Adrenal gland (tissue), 12 donors: ENCODE results near the gene SUOX. TPM values are rescaled to one million over a fixed set of nuclear protein-coding genes. Genes with fewer than 3 reads are reported as not detected.
"Not testable (repeated sequence)": the region's sequence is repeated elsewhere in the genome, so short reads cannot be mapped to it uniquely, and the experiment has no call there.

Experiments used
- DNase-seq, 7 donors: peaks; one replicate each; pipeline ENCODE4 v3.0.0-alpha.2; 2019 to 2020
- H3K27ac ChIP-seq, 5 donors: fragments of 200-600 bp; sonication (generic) in 4 of 5; 1 replicate in 3 of 5; 2 replicates in 2 of 5; pipeline versions ENCODE4 v1.5.1 to v1.8.0; 2016 to 2020; ENCODE audit warnings: mild to moderate bottlenecking in 1 of 5
- H3K27me3 ChIP-seq: fragments of 200-600 bp; 2 replicates; pipeline ENCODE4 v1.8.0; 2021
- H3K36me3 ChIP-seq, 2 donors: fragments of 200-600 bp; replicated peaks in 1 of 2; 1 replicate in 1 of 2; 2 replicates in 1 of 2; pipeline versions ENCODE4 v1.5.1 to v1.8.0; 2018 to 2022
- H3K4me1 ChIP-seq, 2 donors: fragments of 200-600 bp; replicated peaks in 1 of 2; 1 replicate in 1 of 2; 2 replicates in 1 of 2; pipeline versions ENCODE4 v1.5.1 to v1.8.0; 2018 to 2021
- H3K4me3 ChIP-seq, 4 donors: fragments of 200-600 bp; sonication (generic) in 3 of 4; one replicate each; pipeline ENCODE4 v1.5.1; 2016 to 2018
- H3K9me3 ChIP-seq, 3 donors: fragments of 200-600 bp; sonication (generic) in 1 of 3; replicated peaks in 1 of 3; 1 replicate in 2 of 3; 2 replicates in 1 of 3; pipeline versions ENCODE4 v1.5.1 to v1.8.0; 2016 to 2021
- POLR2A ChIP-seq, 2 donors: fragments of 450-650 bp; IDR thresholded peaks; one replicate each; pipeline ENCODE4 v1.6.1; 2017; ENCODE audit warnings: antibody characterized with exemption in 2 of 2, mild to moderate bottlenecking in 2 of 2, moderate library complexity in 1 of 2
- WGBS, 4 donors: extraction: QIAGEN DNeasy Blood & Tissue Kit in 2 of 4; methylation state at CpG; one replicate each; pipeline versions ENCODE4 v1.1.5 to v1.1.7; 2013 to 2017; 5-methylcytosine and 5-hydroxymethylcytosine counted together
- intact Hi-C, 2 donors: fragments of 100-400 bp; cut with DNase I; formaldehyde crosslinking; loops; one replicate each; pipeline versions ENCODE4 v1.14.1 to v1.15.0; 2022 to 2023
- polyA plus RNA-seq, 3 donors: library from polyadenylated mRNA; stranded (reverse); fragments of 200-250 nt in 2 of 3; fragments of 350-450 nt in 1 of 3; fragmentation: Illumina TruSeq in 1 of 3; extraction: RNeasy Lipid Tissue Mini Kit (QIAGEN cat#74804) in 1 of 3; gene quantifications; one replicate each; pipeline ENCODE4 v1.2.3, GENCODE V29; 2013 to 2014
- total RNA-seq, 9 donors: library from RNA; depleted of rRNA in 4 of 9; stranded (reverse); fragments of >200 nt in 4 of 9; fragments of 120-200 nt in 1 of 9; fragmentation: NEBNext Ultra II Directional in 1 of 9; extraction: Animal tissue kit (Norgen Biotek cat#: 25700) in 1 of 9; gene quantifications; one replicate each; pipeline versions ENCODE4 v1.1.0 to v1.2.4, GENCODE V29; 2013 to 2023
- TF ChIP-seq, protein P1 (sequence below), 6 experiments: fragments of 450-650 bp in 4 of 6; fragments of 200-600 bp in 2 of 6; sonication (generic) in 1 of 6; IDR thresholded peaks; 1 replicate in 5 of 6; 2 replicates in 1 of 6; pipeline versions ENCODE4 v1.5.1 to v1.8.0; 2016 to 2021; ENCODE audit warnings: antibody characterized with exemption in 6 of 6, mild to moderate bottlenecking in 2 of 6, moderate library complexity in 1 of 6
- donor health status: healthy with polysubstance abuse.
- donor health status: Bipolar disorder and iron deficiency.
- donor health status: DM: yes; HTN: yes; CAD: no.
- donor health status: DM: no; HTN: no; CAD: no.
- donor health status: DM: no; HTN: no; CAD: no.
- donor health status: DM: yes; HTN: yes; CAD: no.

SUOX gene
- total and polyA plus RNA-seq, 12 donors: 27.7 to 72.6 (median 55.5) TPM

DNA sequence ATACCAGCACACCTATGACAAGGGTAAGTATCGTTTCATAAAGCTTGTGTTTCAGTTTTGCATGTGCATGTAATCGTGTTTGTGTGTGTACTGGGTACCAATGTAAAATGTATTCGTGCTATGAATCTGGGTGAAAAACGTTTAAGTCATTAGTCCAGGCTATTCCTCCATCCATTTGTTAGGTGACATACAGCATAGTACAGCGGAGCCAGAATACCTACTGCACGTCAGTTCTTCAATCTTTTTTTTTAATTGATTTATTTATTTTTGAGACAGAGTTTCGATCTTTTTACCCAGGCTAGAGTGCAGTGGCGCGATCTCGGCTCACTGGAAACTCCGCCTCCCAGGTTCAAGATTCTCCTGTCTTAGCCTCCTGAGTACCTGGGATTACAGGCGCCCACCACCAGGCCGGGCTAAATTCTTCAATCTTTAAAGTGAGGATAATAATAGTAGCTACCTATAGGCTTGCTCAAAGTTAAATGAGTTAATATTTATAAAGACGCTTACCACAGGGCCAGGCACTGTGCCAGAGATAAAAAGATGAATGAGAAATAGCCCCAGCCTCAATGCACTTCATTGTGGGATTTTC is 44.0 kb downstream of the SUOX start:
- H3K9me3 ChIP-seq: no peaks in the 10 kb centered on the region
- H3K4me3 ChIP-seq: peak overlapping the region in 1 of 4 donors; percentile 97
- H3K27me3 ChIP-seq: no peaks in the 10 kb centered on the region
- H3K27ac ChIP-seq: peak overlapping the region in 4 of 5 donors; percentile 89 to 99 (median 94)
- H3K36me3 ChIP-seq: peaks cover 0 to 39% of the 10 kb centered on the region in 2 donors
- TF ChIP-seq POLR2A (IDR thresholded peaks at IDR 0.05): no peak
- TF ChIP-seq, protein P1, sequence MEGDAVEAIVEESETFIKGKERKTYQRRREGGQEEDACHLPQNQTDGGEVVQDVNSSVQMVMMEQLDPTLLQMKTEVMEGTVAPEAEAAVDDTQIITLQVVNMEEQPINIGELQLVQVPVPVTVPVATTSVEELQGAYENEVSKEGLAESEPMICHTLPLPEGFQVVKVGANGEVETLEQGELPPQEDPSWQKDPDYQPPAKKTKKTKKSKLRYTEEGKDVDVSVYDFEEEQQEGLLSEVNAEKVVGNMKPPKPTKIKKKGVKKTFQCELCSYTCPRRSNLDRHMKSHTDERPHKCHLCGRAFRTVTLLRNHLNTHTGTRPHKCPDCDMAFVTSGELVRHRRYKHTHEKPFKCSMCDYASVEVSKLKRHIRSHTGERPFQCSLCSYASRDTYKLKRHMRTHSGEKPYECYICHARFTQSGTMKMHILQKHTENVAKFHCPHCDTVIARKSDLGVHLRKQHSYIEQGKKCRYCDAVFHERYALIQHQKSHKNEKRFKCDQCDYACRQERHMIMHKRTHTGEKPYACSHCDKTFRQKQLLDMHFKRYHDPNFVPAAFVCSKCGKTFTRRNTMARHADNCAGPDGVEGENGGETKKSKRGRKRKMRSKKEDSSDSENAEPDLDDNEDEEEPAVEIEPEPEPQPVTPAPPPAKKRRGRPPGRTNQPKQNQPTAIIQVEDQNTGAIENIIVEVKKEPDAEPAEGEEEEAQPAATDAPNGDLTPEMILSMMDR (IDR thresholded peaks at IDR 0.05): peak in 1 of 6 experiments; percentile 34
- DNase-seq: no peak
- 59 to 68% (median 65%) methylated on average over 14 of the region's 14 CpGs for WGBS, 4 donors
- H3K4me1 ChIP-seq: peaks cover 12 to 20% of the 10 kb centered on the region in 2 donors
- intact Hi-C loops: no loop called here

- intact Hi-C loops: no loop called here
- Histone ChIP-seq H3K9me3 (no peaks in the 10 kb centered on the region), H3K27ac (peak within 1 kb of the TSS; percentile 47 to 99 (median 94)), H3K36me3 (peaks cover 0 to 32% of the 10 kb centered on the region in 2 donors), H3K4me1 (peaks cover 12 to 20% of the 10 kb centered on the region in 2 donors), H3K27me3 (no peaks in the 10 kb centered on the region), H3K4me3 (peak within 1 kb of the TSS; percentile 25 to 97 (median 50))
- DNase-seq: peak; percentile 93 to 99 (median 98)
- 0 to 1% (median 0%) methylated on average over 21 to 50 of the region's 50 CpGs for WGBS, 4 donors
- TF ChIP-seq, protein P1 (IDR thresholded peaks at IDR 0.05): peak; percentile 15 to 54 (median 31)
- TF ChIP-seq POLR2A (IDR thresholded peaks at IDR 0.05): peak; percentile 95 to 97
Measured at GRCh38 chr12:56041552-56042429, 44.7 kb downstream of the SUOX start, which contains the start of gene RPS26. RPS26 (plus strand) TSS chr12:56041918; CDS start chr12:56042167, 249 bp downstream.

DNA sequence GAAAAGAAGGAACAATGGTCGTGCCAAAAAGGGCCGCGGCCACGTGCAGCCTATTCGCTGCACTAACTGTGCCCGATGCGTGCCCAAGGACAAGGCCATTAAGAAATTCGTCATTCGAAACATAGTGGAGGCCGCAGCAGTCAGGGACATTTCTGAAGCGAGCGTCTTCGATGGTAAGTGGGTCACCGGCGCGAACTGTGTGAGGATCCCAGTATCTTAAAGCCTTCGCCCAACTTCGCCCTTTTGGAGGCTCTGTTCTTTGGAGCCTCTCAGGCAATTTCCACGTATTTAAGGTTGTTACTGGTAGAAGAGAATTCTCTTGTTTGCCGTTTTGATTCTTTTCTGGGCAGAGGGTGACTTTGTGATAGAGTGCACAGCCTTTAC is 45.3 kb downstream of the SUOX start:
- H3K27ac ChIP-seq: peak overlapping the region; percentile 47 to 99 (median 94)
- H3K4me1 ChIP-seq: peaks cover 12 to 20% of the 10 kb centered on the region in 2 donors
- H3K27me3 ChIP-seq, intact Hi-C loops, H3K9me3 ChIP-seq: not testable (repeated sequence)
- DNase-seq: peak in 5 of 7 donors; percentile 46 to 68 (median 59)
- H3K36me3 ChIP-seq: peaks cover 0 to 32% of the 10 kb centered on the region in 2 donors
- peak overlapping the region; percentile 25 to 97 (median 50) for H3K4me3 ChIP-seq
- WGBS, 4 donors: 0 to 1% (median 1%) methylated on average over 13 to 19 of the region's 20 CpGs

- peak overlapping the region in 4 of 5 donors; percentile 89 to 99 (median 94) for H3K27ac ChIP-seq
- 20 to 30% (median 22%) methylated on average over 9 of the region's 9 CpGs for WGBS, 4 donors
- peaks cover 12 to 20% of the 10 kb centered on the region in 2 donors for H3K4me1 ChIP-seq
- no peak for DNase-seq
- peaks cover 0 to 32% of the 10 kb centered on the region in 2 donors for H3K36me3 ChIP-seq
- no peaks in the 10 kb centered on the region for H3K27me3 ChIP-seq
- peak overlapping the region; percentile 25 to 97 (median 50) for H3K4me3 ChIP-seq
- H3K9me3 ChIP-seq: no peaks in the 10 kb centered on the region
- no peak for TF ChIP-seq POLR2A (IDR thresholded peaks at IDR 0.05)
- TF ChIP-seq, protein P1 (IDR thresholded peaks at IDR 0.05): no peak
- intact Hi-C loops: no loop called here
Measured at GRCh38 chr12:56042843-56043242, 45.8 kb downstream of the SUOX start.
